GM19468 (cell line): ENCODE results near the gene CCDC136.

Source experiments
- ATAC-seq: cut with Tn5 transposase; IDR thresholded peaks from one replicate; pipeline ENCODE4 v1.9.1; 2021; ENCODE audit warnings: mild to moderate bottlenecking, moderate library complexity, moderate number of reproducible peaks; ENCODE audit not compliant: unreplicated experiment; ENCODE audit errors: extremely low read depth

The CCDC136 gene

DNA sequence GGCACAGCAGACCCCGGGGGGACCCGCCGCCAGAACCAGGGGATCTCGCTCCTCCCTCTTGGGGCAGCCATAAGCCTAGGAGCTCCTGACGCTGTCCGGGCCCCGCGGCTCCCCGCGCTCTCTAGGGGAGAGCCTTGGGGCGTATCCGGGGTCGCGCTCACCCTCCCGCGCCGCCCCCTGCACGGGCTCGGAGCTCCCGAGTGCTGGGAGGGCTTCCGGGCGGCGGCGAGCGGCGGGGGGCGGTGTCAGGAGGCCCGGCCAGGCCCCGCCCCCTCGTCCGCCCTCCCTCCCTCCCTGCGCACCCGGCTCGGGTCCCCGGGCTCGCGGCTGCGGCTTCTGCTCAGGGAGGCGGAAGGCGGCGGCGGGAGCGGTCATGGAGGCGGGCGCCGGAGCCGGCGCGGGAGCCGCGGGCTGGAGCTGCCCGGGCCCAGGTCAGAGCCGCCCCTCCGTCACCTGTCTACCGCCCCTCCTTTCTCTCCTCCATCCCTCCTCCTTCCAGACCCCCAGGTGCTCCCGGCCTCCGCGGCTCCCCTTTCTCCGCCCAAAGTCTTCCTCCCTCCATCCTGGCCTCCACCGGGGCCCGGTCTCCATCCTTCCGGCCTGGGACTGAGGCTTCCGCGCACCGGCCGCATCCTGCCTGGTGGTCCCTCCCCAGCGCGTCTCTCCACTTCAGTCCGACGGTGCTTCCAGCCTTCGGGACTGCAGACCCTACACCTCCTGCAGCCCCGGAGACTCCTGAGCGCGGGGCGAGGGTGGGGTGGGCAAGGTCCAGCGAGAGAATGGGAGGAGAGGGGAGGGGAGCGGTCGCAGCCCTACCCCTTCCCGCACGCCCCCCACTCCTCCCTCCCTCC lies at the start of gene CCDC136:
TSS of gene CCDC136 (plus strand) at position 848 of the 851 bp plus-strand sequence. CDS start 444 bp downstream, outside the sequence.
- peak; percentile 59 for ATAC-seq

DNA sequence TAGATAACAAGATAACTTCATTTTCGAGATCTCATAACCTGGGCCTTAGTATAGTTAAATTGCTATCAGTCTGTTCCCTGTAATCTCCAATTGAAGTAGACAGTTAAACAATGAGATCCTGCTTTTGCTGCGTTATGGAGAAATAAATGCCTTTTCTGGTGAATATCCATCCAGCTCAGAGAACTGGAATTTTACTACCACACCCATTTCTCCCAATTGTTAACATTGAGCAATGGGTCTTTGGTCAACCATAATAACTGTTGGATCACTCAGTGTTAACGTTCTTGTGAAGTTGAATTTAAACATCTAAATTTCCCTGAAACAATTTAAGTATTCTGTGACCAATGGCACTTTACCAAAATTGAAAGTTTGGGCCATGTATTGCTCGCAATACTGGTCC lies 49.6 kb upstream of the CCDC136 start:
- no peak for ATAC-seq

DNA sequence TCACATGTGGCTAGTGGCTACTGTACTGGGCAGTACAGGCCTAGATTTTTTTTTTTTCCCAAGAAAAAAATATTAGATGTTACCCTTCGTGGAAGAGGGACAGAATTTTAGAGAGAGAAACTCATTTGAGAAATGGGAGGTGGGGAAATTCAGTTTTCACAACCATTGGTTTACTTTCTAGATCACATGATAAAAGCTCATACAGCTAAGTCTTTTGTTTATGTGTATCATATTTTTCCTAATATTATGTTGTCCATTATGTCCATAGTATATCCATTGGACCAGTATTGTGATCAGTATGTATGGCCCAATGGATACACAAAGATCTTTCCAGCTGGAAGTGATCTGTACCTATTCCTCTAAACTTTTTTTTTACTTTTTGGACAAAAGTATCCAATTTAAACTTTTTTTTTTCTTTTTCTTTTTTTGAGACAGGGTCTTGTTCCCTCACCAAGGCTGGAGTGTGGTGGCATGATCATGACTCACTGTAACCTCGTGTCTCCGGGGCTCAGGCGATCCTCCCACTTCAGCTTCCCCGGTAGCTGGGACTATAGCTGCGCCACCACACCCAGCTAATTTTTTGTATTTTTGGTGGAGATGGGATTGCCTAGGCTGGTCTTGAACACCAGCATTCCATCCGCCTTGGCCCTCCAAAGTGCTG lies 48.5 kb upstream of the CCDC136 start:
- no peak for ATAC-seq

DNA sequence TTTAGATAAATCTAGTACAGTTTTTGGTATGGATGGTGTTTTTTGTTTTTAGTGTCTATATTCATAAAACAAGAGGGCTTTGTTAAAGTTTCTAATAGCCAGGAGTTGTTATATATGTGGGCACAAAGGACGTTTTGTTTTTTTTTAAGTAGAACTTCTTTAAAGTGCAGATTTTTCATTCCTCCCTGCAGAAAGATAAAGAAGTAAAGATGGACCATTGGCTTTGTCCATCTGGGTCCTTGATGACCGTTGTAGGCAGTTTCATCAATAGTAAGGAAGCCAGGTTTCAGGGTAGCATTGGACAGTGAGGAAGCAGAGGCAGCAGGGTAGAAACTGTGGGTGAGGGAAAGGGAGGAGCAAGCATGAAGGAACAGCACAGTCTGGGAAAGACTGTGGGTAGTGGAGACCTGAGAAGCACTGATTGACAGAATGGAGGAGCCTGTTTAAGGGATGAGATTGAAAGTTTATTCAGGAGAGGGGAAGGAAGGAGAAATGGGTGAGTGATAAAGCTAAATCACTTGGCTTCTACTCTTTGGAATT lies 47.3 kb upstream of the CCDC136 start:
- ATAC-seq: no peak

DNA sequence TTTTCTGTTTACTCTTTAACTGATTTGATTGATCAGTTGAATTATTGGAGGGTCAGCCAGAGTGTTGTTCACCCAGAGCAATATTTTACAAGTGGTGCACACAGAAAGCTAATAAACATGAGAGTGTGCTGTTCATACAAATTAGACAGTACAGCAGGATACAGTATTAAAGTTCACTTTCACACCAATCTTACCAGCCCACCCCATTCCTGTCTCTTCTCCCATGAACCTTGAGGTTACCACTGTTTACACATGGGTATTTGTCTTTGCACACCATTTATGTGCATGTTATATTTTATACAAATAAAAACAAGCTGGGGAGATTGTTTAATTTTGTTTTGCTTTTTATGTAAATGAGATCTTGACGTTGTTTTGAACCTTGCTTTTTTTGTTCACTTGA lies 46.1 kb upstream of the CCDC136 start:
- no peak for ATAC-seq

DNA sequence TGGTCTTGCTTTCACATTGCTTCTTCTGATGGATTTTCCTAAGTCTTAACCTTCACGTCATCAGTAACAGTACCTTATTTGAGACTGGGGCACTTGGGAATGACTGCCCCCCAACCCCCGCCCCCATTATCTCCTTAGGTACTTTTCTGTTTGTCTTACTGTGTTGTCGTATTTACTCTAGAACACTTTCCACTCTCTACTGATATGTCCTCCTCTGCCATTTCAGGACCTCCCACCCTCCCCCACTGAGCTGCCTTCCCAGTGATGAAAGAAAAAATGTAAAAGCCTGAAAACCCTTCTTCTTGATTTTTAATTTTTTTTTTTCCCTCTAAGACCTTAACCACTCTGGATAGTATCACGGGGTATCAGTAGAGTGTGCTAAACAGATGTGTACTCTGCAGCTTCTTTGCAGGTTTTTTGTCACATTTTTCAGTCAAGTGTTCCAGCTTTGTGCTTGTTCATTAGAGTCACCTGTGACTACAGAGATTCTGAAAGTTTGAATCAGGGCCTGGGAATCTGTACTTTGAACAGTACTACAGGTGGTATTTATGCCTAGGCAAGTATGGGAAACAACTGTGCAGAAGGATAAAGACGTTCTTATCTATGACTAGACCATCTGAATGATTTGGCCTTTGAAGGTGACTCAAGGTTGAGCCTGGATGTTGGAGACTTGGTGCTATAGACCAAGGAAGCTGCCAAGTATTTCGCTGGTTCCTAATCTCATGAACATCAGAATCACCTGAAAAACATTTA lies 44.3 kb upstream of the CCDC136 start:
- ATAC-seq: no peak

DNA sequence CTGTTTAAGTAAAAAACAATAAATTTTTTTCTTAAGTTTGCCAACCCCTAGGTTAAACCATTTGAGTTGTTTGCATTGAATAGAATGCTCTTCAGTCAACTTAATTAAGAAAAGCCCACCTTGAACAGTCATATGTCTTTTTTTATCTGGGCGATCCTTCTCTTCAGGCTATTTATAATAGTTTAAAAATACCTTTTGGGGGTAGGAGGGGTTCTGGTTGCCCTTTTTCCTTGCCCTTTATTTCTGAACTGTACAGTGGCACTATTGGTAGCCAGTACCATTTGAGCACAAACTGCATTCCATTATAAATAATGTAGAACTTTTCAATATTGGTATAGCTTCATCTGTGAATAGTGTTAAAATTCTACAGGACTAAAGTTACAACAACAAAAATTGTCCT lies 39.5 kb upstream of the CCDC136 start:
- ATAC-seq: no peak

DNA sequence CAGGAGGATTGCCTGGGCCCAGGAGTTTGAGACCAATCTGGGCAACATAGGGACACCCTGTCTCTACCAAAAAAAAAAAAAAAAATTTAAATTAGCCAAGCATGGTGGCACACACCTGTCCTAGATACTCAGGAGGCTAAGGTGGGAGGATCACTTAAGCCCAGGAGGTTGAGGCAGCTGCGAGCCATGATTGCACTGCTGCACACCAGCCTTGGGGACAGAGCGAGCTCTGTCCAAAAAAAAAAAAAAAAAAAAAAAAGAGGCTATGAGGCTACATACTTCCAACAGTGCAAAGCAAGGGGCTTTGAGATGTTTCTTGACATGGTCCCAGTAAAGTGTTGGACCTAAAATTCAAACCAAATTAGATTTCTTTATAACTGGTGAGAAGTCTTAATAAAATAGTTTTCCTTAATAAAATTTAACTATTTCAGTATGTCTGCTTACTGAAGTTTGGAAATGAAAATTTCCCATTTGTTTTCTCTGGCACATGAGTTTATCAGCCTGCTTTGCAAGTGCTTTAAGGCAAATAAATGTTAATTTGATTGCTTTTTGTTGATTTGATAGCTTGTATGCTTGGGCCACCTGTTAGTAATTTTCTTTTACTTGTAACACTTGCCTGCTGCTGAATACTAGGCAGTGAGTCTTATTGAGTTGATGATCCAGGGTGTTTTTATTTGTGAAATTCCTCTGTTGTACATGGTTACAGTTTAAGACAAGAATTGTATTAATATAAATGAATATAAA lies 36.5 kb upstream of the CCDC136 start:
- no peak for ATAC-seq

DNA sequence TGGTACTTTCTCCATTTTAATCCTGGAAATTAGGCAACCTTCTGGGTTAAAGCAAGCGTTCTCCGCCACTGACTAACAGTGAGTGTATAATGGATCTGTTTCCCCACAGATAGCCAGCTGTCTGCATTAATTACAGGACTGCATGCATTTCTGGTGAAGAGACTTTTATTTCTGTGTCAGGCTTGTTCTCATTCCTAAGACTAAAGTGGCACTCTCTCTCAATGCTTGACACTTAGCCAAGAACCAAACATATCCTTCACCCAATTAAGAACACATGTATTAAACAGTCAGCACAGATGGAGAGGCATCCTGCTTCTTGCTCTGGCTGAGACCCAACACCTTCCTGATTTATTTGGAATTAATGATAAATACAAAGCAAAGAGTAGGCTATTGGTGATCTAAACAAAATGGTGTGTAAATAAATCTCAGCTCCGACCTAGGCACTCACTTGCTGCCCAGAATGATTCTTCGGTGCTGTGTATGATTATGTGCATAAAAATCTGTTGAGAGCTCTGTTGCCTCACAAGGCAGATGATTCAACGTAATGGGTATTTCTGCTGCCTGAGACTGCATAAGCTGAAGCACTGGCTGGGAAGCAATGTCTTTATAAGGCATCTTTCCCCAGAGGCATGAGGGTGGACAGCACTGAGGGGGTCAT lies 35.8 kb upstream of the CCDC136 start:
- no peak for ATAC-seq

DNA sequence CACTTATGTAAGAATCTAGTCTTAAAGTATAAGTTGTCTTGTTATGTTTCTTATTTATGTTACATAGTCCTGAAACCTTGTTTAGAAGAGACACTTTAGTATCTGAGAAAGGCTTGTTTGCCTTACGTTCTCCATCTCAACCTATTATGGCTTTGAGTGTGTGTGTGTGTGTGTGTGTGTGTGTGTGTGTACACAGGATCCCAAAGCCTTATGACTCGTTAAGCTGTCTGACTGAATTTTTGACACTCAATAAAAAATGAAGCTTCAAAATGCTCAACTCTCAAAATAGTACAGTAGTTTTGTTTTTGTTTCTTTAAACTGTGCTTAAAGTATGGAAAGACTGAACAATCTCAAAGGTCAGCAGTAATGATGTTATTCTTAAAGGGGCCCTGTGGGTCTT lies 34.6 kb upstream of the CCDC136 start:
- no peak for ATAC-seq

DNA sequence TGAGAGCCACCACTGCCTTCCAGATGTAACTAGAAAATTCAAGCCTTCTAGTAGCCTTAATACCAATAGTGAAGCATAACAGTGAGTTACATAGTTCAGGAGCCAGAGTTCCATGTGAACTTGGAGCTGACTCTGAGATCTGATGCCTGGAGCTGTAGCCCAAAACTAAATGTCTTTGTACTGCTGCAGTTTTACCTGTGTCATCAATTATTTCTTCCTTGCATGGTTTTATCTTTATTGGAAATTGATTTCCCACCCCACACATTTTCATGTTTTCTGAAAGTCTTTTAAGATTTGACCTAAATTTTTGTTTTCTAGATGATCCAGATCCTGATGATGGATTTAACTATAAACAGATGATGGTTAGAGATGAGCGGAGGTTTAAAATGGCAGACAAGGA lies 33.2 kb upstream of the CCDC136 start:
- no peak for ATAC-seq

DNA sequence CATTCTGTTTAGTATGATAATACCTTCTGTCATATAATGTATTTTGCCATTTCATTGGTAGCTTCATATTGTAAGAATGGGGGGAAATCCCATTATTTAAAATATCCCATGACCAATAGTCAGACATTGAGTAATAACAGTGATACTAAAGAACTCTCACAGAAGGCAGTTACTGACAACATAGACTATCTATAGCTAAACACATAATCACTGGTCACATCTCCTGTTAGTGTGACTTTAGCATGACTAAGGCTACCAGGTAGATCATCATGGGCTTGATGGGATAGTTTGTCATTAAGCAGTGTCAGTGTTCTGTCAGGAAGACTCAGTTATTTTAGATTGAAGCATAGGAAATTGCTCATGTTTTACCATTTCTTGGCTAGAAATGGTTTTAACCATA lies 32.5 kb upstream of the CCDC136 start:
- ATAC-seq: no peak

DNA sequence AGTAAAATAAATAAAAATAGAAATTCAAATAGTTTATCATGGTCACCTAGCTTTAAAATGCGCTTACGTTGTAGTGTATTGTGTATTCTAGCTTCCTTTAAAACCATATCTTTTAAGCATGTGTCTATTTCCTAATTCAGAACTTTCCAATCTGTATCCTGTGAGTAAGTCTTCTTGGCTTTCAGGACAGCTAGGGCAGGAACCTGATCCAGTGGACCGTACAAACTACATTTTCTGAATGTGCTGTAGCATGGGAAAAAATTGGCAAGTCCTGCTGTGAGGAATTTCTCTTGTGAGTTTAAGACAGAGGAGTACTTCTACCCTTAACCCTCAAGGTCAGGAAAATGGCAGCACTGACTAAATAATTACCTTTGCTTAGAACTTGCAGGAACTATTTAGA lies 28.2 kb upstream of the CCDC136 start:
- ATAC-seq: no peak

DNA sequence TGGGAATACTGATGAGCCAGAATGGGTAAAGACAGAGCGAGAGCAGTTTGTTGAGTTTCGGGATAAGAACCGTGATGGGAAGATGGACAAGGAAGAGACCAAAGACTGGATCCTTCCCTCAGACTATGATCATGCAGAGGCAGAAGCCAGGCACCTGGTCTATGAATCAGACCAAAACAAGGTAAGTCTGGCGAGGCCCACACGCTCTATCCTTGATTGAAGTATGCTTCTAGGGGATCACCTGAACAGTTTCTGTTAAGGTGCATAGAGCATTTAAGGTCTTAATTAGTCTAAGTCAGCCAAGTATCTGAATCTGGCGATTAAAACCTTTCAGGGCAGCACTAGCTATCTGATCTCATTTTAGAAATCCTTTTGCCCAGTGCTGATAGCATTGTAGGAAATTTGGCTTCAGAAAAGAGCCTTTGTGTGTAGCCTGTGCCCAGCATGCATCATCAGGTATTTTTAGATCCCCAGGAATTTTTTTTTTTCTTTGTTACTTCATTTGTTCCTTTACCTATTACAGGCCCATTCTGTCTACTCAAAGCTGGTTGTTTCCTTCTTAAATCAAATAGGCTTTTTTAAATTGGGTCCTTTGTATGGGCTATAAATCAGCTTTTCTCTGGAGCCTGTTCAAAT lies 24.2 kb upstream of the CCDC136 start:
- no peak for ATAC-seq

DNA sequence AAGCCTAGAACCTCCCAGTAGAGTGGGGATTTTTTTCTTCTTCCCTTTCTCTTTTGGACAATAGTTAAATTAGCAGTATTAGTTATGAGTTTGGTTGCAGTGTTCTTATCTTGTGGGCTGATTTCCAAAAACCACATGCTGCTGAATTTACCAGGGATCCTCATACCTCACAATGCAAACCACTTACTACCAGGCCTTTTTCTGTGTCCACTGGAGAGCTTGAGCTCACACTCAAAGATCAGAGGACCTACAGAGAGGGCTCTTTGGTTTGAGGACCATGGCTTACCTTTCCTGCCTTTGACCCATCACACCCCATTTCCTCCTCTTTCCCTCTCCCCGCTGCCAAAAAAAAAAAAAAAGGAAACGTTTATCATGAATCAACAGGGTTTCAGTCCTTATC lies 21.5 kb upstream of the CCDC136 start:
- no peak for ATAC-seq

DNA sequence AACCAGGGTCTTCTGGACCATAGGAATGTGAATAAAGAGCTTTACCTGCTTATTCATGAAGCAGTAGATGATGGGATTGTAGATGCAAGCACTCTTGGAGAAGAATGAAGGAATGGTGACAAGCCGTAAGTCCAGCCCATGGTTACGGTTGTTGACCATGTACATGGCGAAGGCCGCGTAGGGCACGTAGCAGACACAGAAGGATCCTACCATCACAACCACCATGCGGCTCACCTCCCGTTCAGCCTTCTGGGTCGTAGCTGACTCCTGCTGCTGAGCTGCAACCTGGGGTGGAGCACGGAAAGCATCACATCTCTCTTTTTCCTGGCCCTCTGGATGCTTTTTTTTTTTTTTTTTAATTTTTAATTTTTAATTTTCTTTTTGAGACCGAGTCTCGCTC lies 18.2 kb upstream of the CCDC136 start:
- ATAC-seq: no peak

DNA sequence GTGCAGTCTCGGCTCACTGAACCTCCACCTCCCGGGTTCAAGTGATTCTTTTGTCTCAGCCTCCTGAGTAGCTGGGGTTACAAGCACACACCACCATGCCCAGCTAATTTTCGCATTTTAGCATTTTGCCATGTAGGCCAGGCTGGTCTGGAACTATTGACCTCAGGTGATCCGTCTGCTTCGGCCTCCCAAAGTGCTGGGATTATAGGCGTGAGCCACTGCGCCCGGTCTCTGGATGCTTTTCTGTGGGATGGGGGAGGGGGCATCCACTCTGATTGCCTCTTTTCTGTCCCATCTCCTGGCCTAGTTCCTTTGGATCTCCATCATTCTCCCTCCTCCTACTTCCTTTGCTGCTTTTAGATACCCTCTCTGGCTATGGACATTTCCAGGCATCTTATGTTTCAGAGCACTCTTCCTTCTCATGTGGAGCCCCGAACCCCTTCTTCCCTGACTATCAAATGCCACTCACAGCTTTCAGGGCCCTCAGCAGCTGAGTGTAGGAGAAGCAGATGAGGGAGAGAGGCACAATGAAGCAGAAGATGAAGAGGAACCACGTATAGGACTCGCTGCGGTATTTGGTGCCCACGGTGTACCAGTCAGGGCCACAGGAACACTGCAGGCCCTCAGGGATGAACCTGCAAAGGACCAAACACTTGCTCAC lies 17.6 kb upstream of the CCDC136 start:
- ATAC-seq: no peak

DNA sequence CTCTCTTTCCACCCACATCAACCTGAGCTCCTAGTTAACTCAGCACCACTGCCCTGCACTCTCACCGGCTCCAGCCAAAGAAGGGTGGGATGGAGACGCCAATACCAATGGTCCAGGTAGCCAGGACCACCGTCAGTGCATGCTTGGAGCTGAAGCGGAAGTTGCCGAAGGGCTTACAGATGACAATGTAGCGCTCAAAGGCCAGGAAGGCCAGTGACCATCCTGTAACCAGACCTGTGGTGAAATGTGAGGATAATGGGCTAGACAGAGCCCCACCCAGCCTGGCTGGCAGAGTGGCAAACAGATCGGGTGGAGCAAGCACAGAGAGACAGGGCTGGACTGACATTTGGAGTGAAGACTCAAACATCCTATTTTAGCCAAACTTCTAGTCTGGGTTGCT lies 16.8 kb upstream of the CCDC136 start:
- ATAC-seq: no peak
